ENCODE data around the gene DYRK1B. TPM values are rescaled to one million over a fixed set of nuclear protein-coding genes. Genes with fewer than 3 reads are reported as not detected.
"Not testable (repeated sequence)": the region's sequence is repeated elsewhere in the genome, so short reads cannot be mapped to it uniquely, and the experiment has no call there.

Gene DYRK1B
- polyA plus RNA-seq, 4 donors = 8.6 to 31.2 (median 11.4) TPM

- FAIRE-seq; DNase-seq; H3K27me3 ChIP-seq (ENCODE audit: control insufficient read depth in 3 of 3, insufficient read depth in 3 of 3, low read length in 3 of 3); H3K9me3 ChIP-seq (ENCODE audit: control insufficient read depth in 2 of 2, insufficient read depth in 1 of 2, low read depth in 1 of 2, low read length in 1 of 2); H3K4me3 ChIP-seq (ENCODE audit: low read depth in 1 of 3, low read length in 3 of 3); H3K36me3 ChIP-seq (ENCODE audit: control insufficient read depth in 3 of 3, insufficient read depth in 2 of 3, low read depth in 1 of 3, low read length in 3 of 3); H3K27ac ChIP-seq (ENCODE audit: low read depth in 1 of 3, low read length in 2 of 3); H3K4me1 ChIP-seq (ENCODE audit: control insufficient read depth in 3 of 3, insufficient read depth in 2 of 3, low read depth in 1 of 3, low read length in 2 of 3): not testable (repeated sequence)
- 73 to 76% (median 75%) methylated on average over 12 to 14 of the region's 14 CpGs for WGBS, 3 donors
These were observed 43.5 kb upstream of the DYRK1B start for GRCh38 chr19:39877488-39877887.

- FAIRE-seq = not testable (repeated sequence)
- 97 to 100% (median 100%) methylated on average over 2 of the region's 11 CpGs for WGBS, 3 donors
These were observed 42.5 kb upstream of the DYRK1B start for GRCh38 chr19:39876486-39876885.

GRCh38 chr19:39875401-39875864, 41.5 kb upstream of the DYRK1B start:
- peaks cover 0 to 12% (median 0%) of the 10 kb centered on the region in 3 donors for H3K36me3 ChIP-seq (ENCODE audit: control insufficient read depth in 3 of 3, insufficient read depth in 2 of 3, low read depth in 1 of 3, low read length in 3 of 3)
- H3K4me1 ChIP-seq (ENCODE audit: control insufficient read depth in 3 of 3, insufficient read depth in 2 of 3, low read depth in 1 of 3, low read length in 2 of 3); DNase-seq; H3K9me3 ChIP-seq (ENCODE audit: control insufficient read depth in 2 of 2, insufficient read depth in 1 of 2, low read depth in 1 of 2, low read length in 1 of 2); FAIRE-seq; H3K27me3 ChIP-seq (ENCODE audit: control insufficient read depth in 3 of 3, insufficient read depth in 3 of 3, low read length in 3 of 3); H3K27ac ChIP-seq (ENCODE audit: low read depth in 1 of 3, low read length in 2 of 3); H3K4me3 ChIP-seq (ENCODE audit: low read depth in 1 of 3, low read length in 3 of 3): not testable (repeated sequence)
- 62 to 86% (median 78%) methylated on average over 28 to 43 of the region's 43 CpGs for WGBS, 3 donors

More at GRCh38 chr19:39876486-39876885, 42.5 kb upstream of the DYRK1B start:
- DNase-seq; H3K27ac ChIP-seq (ENCODE audit: low read depth in 1 of 3, low read length in 2 of 3); H3K4me3 ChIP-seq (ENCODE audit: low read depth in 1 of 3, low read length in 3 of 3); H3K9me3 ChIP-seq (ENCODE audit: control insufficient read depth in 2 of 2, insufficient read depth in 1 of 2, low read depth in 1 of 2, low read length in 1 of 2); H3K27me3 ChIP-seq (ENCODE audit: control insufficient read depth in 3 of 3, insufficient read depth in 3 of 3, low read length in 3 of 3); H3K36me3 ChIP-seq (ENCODE audit: control insufficient read depth in 3 of 3, insufficient read depth in 2 of 3, low read depth in 1 of 3, low read length in 3 of 3); H3K4me1 ChIP-seq (ENCODE audit: control insufficient read depth in 3 of 3, insufficient read depth in 2 of 3, low read depth in 1 of 3, low read length in 2 of 3): not testable (repeated sequence)

- Histone ChIP-seq H3K9me3 (ENCODE audit: control insufficient read depth in 2 of 2, insufficient read depth in 1 of 2, low read depth in 1 of 2, low read length in 1 of 2) (no peaks in the 10 kb centered on the region), H3K4me3 (ENCODE audit: low read depth in 1 of 3, low read length in 3 of 3) (no peak overlapping the region), H3K4me1 (ENCODE audit: control insufficient read depth in 3 of 3, insufficient read depth in 2 of 3, low read depth in 1 of 3, low read length in 2 of 3) (no peaks in the 10 kb centered on the region), H3K27ac (ENCODE audit: low read depth in 1 of 3, low read length in 2 of 3) (no peak overlapping the region), H3K36me3 (ENCODE audit: control insufficient read depth in 3 of 3, insufficient read depth in 2 of 3, low read depth in 1 of 3, low read length in 3 of 3) (peaks cover 0 to 17% (median 0%) of the 10 kb centered on the region in 3 donors), H3K27me3 (ENCODE audit: control insufficient read depth in 3 of 3, insufficient read depth in 3 of 3, low read length in 3 of 3) (no peaks in the 10 kb centered on the region)
- 83 to 93% (median 91%) methylated on average over 1 of the region's 1 CpG for WGBS, 3 donors
- DNase-seq = no peak
- no peak for FAIRE-seq
These were observed 40.4 kb upstream of the DYRK1B start for GRCh38 chr19:39874404-39874803.

- WGBS, 3 donors = 91 to 95% (median 93%) methylated on average over 18 to 20 of the region's 20 CpGs
- no peak for FAIRE-seq
- Histone ChIP-seq H3K27me3 (ENCODE audit: control insufficient read depth in 3 of 3, insufficient read depth in 3 of 3, low read length in 3 of 3) (no peaks in the 10 kb centered on the region), H3K4me3 (ENCODE audit: low read depth in 1 of 3, low read length in 3 of 3) (no peak overlapping the region), H3K27ac (ENCODE audit: low read depth in 1 of 3, low read length in 2 of 3) (no peak overlapping the region), H3K9me3 (ENCODE audit: control insufficient read depth in 2 of 2, insufficient read depth in 1 of 2, low read depth in 1 of 2, low read length in 1 of 2) (no peaks in the 10 kb centered on the region), H3K36me3 (ENCODE audit: control insufficient read depth in 3 of 3, insufficient read depth in 2 of 3, low read depth in 1 of 3, low read length in 3 of 3) (peaks cover 0 to 17% (median 0%) of the 10 kb centered on the region in 3 donors), H3K4me1 (ENCODE audit: control insufficient read depth in 3 of 3, insufficient read depth in 2 of 3, low read depth in 1 of 3, low read length in 2 of 3) (no peaks in the 10 kb centered on the region)
- DNase-seq = no peak
These were observed 39.4 kb upstream of the DYRK1B start for GRCh38 chr19:39873385-39873784.

- no peaks in the 10 kb centered on the region for H3K27me3 ChIP-seq (ENCODE audit: control insufficient read depth in 3 of 3, insufficient read depth in 3 of 3, low read length in 3 of 3)
- no peaks in the 10 kb centered on the region for H3K4me1 ChIP-seq (ENCODE audit: control insufficient read depth in 3 of 3, insufficient read depth in 2 of 3, low read depth in 1 of 3, low read length in 2 of 3)
- FAIRE-seq (no peak), DNase-seq (no peak)
- peaks cover 0 to 20% (median 0%) of the 10 kb centered on the region in 3 donors for H3K36me3 ChIP-seq (ENCODE audit: control insufficient read depth in 3 of 3, insufficient read depth in 2 of 3, low read depth in 1 of 3, low read length in 3 of 3)
- 89 to 91% (median 90%) methylated on average over 46 to 47 of the region's 47 CpGs for WGBS, 3 donors
- H3K9me3 ChIP-seq (ENCODE audit: control insufficient read depth in 2 of 2, insufficient read depth in 1 of 2, low read depth in 1 of 2, low read length in 1 of 2) = no peaks in the 10 kb centered on the region
- no peak overlapping the region for H3K27ac ChIP-seq (ENCODE audit: low read depth in 1 of 3, low read length in 2 of 3)
- no peak overlapping the region for H3K4me3 ChIP-seq (ENCODE audit: low read depth in 1 of 3, low read length in 3 of 3)
These were observed 38.2 kb upstream of the DYRK1B start for GRCh38 chr19:39871886-39872866.

GRCh38 chr19:39871362-39871761, 37.4 kb upstream of the DYRK1B start:
- Histone ChIP-seq H3K4me3 (ENCODE audit: low read depth in 1 of 3, low read length in 3 of 3) (no peak overlapping the region), H3K4me1 (ENCODE audit: control insufficient read depth in 3 of 3, insufficient read depth in 2 of 3, low read depth in 1 of 3, low read length in 2 of 3) (no peaks in the 10 kb centered on the region), H3K9me3 (ENCODE audit: control insufficient read depth in 2 of 2, insufficient read depth in 1 of 2, low read depth in 1 of 2, low read length in 1 of 2) (no peaks in the 10 kb centered on the region), H3K27ac (ENCODE audit: low read depth in 1 of 3, low read length in 2 of 3) (no peak overlapping the region), H3K36me3 (ENCODE audit: control insufficient read depth in 3 of 3, insufficient read depth in 2 of 3, low read depth in 1 of 3, low read length in 3 of 3) (peaks cover 0 to 24% (median 0%) of the 10 kb centered on the region in 3 donors), H3K27me3 (ENCODE audit: control insufficient read depth in 3 of 3, insufficient read depth in 3 of 3, low read length in 3 of 3) (no peaks in the 10 kb centered on the region)
- FAIRE-seq = no peak
- DNase-seq = no peak
- WGBS, 3 donors = 88 to 95% (median 93%) methylated on average over 6 of the region's 6 CpGs

GRCh38 chr19:39870171-39870971, 36.4 kb upstream of the DYRK1B start:
- peaks cover 0 to 27% (median 0%) of the 10 kb centered on the region in 3 donors for H3K36me3 ChIP-seq (ENCODE audit: control insufficient read depth in 3 of 3, insufficient read depth in 2 of 3, low read depth in 1 of 3, low read length in 3 of 3)
- H3K4me3 ChIP-seq (ENCODE audit: low read depth in 1 of 3, low read length in 3 of 3) = no peak overlapping the region
- DNase-seq = no peak
- WGBS, 3 donors = 37 to 53% (median 49%) methylated on average over 16 of the region's 16 CpGs
- no peaks in the 10 kb centered on the region for H3K27me3 ChIP-seq (ENCODE audit: control insufficient read depth in 3 of 3, insufficient read depth in 3 of 3, low read length in 3 of 3)
- H3K9me3 ChIP-seq (ENCODE audit: control insufficient read depth in 2 of 2, insufficient read depth in 1 of 2, low read depth in 1 of 2, low read length in 1 of 2) = no peaks in the 10 kb centered on the region
- H3K4me1 ChIP-seq (ENCODE audit: control insufficient read depth in 3 of 3, insufficient read depth in 2 of 3, low read depth in 1 of 3, low read length in 2 of 3) = no peaks in the 10 kb centered on the region
- no peak for FAIRE-seq
- no peak overlapping the region for H3K27ac ChIP-seq (ENCODE audit: low read depth in 1 of 3, low read length in 2 of 3)

All from small intestine (tissue), 7 donors.